Measurements from ENCODE around the gene NCAM2.

Gene NCAM2

GRCh38 chr21:21188513-21189195 is 190.4 kb downstream of the NCAM2 start:
- TF ChIP-seq, protein P1, sequence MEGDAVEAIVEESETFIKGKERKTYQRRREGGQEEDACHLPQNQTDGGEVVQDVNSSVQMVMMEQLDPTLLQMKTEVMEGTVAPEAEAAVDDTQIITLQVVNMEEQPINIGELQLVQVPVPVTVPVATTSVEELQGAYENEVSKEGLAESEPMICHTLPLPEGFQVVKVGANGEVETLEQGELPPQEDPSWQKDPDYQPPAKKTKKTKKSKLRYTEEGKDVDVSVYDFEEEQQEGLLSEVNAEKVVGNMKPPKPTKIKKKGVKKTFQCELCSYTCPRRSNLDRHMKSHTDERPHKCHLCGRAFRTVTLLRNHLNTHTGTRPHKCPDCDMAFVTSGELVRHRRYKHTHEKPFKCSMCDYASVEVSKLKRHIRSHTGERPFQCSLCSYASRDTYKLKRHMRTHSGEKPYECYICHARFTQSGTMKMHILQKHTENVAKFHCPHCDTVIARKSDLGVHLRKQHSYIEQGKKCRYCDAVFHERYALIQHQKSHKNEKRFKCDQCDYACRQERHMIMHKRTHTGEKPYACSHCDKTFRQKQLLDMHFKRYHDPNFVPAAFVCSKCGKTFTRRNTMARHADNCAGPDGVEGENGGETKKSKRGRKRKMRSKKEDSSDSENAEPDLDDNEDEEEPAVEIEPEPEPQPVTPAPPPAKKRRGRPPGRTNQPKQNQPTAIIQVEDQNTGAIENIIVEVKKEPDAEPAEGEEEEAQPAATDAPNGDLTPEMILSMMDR (IDR thresholded peaks at IDR 0.05; ENCODE audit: borderline replicate concordance, insufficient read depth, low read depth, low read length) = no peak
- no peak overlapping the region for H3K4me3 ChIP-seq (ENCODE audit: low read depth, low read length)

DNA sequence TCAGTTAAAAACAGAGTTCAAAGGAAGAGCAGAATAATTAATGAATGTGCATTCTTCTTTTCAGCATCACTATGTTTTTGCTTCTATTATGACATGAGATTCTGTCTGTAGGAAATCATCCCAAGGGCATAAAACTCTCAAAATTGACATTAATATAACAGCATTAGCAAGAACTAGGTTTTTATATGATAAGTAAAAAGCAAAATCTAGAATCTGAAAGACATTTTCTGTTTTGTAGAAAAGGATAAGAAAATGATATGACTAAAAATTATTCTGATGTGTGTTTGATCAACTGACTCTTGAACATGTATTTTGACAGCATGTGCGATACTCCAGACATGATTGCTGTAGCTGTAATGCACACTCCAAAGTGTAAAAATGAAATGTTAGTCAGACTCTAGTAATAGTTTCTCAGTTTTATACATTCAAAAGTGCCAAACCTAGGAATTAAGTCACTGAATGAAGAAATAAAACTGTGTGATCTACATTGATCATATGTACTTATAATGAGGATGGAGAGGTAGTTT is 197.3 kb downstream of the NCAM2 start:
- H3K4me3 ChIP-seq (ENCODE audit: low read depth, low read length) = no peak overlapping the region
- TF ChIP-seq, protein P1 (IDR thresholded peaks at IDR 0.05; ENCODE audit: borderline replicate concordance, insufficient read depth, low read depth, low read length) = no peak

DNA sequence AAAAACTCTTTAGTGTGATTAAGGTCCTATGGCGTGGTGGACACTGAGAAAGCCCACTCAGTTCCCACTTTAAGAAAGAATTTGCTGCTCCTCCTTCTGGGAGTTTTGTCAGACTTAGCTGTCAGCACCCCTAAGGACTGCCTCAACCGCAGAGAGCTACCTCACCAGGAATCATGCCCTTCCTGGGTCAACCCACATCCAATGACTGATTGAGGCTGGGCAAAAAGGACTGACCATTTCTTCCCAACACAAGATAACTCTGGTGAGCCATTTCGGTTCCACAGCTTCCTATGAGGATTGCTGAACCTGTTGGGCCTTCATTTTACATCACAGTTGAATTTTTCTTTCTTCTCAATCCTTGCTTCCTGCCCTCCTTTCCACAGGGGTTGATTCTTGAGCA is 197.9 kb downstream of the NCAM2 start:
- TF ChIP-seq, protein P1 (IDR thresholded peaks at IDR 0.05; ENCODE audit: borderline replicate concordance, insufficient read depth, low read depth, low read length) = no peak
- no peak overlapping the region for H3K4me3 ChIP-seq (ENCODE audit: low read depth, low read length)

DNA sequence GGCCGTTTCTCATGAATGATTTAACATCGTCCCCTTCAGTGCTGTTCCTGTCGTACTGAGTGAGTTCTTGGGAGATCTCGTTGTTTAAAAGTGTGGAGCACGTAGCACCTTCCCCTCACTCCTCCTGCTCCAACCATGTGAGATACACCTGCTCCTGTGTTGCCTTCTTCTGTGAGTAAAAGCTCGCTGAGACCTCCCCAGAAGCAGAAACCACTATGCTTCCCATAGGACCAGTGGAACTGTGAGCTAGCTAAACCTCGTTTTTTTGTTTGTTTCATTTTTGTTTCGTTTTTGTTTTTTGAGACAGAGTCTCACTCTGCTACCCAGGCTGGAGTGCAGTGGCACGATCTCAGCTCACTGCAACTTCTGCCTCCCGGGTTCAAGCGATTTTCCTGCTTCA is 198.6 kb downstream of the NCAM2 start:
- H3K4me3 ChIP-seq (ENCODE audit: low read depth, low read length) = no peak overlapping the region
- TF ChIP-seq, protein P1 (IDR thresholded peaks at IDR 0.05; ENCODE audit: borderline replicate concordance, insufficient read depth, low read depth, low read length) = no peak

DNA sequence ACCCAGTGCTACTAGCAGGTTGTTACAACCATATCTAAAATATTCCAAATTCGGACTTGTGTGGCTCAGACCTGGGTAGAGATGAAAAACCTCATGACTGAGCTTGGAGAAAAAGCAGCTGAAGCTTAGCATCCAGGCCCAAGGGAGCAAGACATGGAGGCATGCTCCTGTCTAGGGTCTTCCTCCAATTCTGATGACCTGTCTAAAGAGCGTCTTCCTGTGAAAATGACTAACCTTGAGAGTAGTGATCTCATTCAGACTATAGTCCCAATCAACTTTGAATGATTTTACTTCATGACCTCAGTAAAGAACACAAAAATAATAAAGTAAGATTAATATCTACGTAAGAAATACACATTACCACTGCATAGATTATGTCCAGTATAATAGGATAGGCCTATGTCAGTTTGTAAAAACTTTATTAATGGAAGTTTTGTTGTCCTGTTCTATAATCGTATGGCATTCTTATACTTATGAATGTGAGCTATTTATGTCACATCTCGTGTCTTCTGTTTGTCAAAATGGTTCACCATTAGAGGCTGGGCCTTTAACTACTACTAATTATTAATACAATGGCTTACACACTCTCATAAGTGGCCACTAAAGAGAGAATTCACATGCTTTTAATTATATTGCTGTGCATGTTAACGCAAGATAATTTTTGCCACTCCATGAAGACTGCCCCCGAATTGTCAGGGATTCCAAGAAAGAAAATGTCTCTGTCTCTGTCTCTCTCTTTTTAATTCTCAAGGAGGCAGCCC is 201.3 kb downstream of the NCAM2 start:
- TF ChIP-seq, protein P1 (IDR thresholded peaks at IDR 0.05; ENCODE audit: borderline replicate concordance, insufficient read depth, low read depth, low read length) = no peak
- no peak overlapping the region for H3K4me3 ChIP-seq (ENCODE audit: low read depth, low read length)

GRCh38 chr21:21200103-21200938 is 202.1 kb downstream of the NCAM2 start:
- H3K4me3 ChIP-seq (ENCODE audit: low read depth, low read length) = no peak overlapping the region
- TF ChIP-seq, protein P1 (IDR thresholded peaks at IDR 0.05; ENCODE audit: borderline replicate concordance, insufficient read depth, low read depth, low read length) = no peak
